ENCODE data around the gene NOXRED1. TPM values are rescaled to one million over a fixed set of nuclear protein-coding genes. Genes with fewer than 3 reads are reported as not detected.
"Not testable (repeated sequence)": the region's sequence is repeated elsewhere in the genome, so short reads cannot be mapped to it uniquely, and the experiment has no call there.

The NOXRED1 gene
- total and polyA plus RNA-seq, 2 experiments from 2014 or later = 0.24 TPM; not detected in 1

GRCh38 chr14:77421201-77421600, 2.1 kb downstream of the NOXRED1 start:
- Histone ChIP-seq H2AFZ (no peak overlapping the region), H3K79me2 (replicated peaks; ENCODE audit: insufficient read depth) (no peaks in the 10 kb centered on the region), H3K36me3 (ENCODE audit: insufficient read depth) (no peaks in the 10 kb centered on the region; the same call in 1 of the 2 replicates), H3K4me1 (ENCODE audit: insufficient read depth) (peaks cover 11% of the 10 kb centered on the region; the same call in 1 of the 2 replicates), H3K4me2 (no peak overlapping the region), H3K27me3 (ENCODE audit: insufficient read depth) (no peaks in the 10 kb centered on the region), H3K9me2 (ENCODE audit: insufficient read depth) (no peaks in the 10 kb centered on the region), H3F3A (replicated peaks; ENCODE audit: low read depth) (no peaks in the 10 kb centered on the region), H3K4me3 (no peak overlapping the region), H3K27ac (ENCODE audit: low read depth) (no peak overlapping the region), H4K20me1 (replicated peaks; ENCODE audit: insufficient read depth) (no peaks in the 10 kb centered on the region)
- Mint-ChIP-seq H3K9me3 (peaks cover 22% of the 10 kb centered on the region), H3K27me3 (ENCODE audit: insufficient read depth, low read depth, poor library complexity) (no peaks in the 10 kb centered on the region), H3K4me3 (no peak overlapping the region), H3K4me1 (peaks cover 10% of the 10 kb centered on the region), H3K27ac (no peak overlapping the region), H3K36me3 (ENCODE audit: low read depth) (peaks cover 40% of the 10 kb centered on the region)
- ATAC-seq = no peak
- TF ChIP-seq EZH2phosphoT487 (IDR thresholded peaks at IDR 0.05; ENCODE audit: unreplicated experiment) = no peak
- TF ChIP-seq NANOG (IDR thresholded peaks at IDR 0.05; ENCODE audit: borderline replicate concordance) = no peak
- TF ChIP-seq CREB1 (CRISPR knock-in tag; IDR thresholded peaks at IDR 0.05; ENCODE audit: low read depth) = no peak
- TF ChIP-seq STAT1 (IDR thresholded peaks at IDR 0.05; ENCODE audit: unreplicated experiment) = no peak
- no peak for TF ChIP-seq EZH2 (IDR thresholded peaks at IDR 0.05; ENCODE audit: low read depth, unreplicated experiment)
- no peak for DNase-seq (ENCODE audit: low spot score)

DNA sequence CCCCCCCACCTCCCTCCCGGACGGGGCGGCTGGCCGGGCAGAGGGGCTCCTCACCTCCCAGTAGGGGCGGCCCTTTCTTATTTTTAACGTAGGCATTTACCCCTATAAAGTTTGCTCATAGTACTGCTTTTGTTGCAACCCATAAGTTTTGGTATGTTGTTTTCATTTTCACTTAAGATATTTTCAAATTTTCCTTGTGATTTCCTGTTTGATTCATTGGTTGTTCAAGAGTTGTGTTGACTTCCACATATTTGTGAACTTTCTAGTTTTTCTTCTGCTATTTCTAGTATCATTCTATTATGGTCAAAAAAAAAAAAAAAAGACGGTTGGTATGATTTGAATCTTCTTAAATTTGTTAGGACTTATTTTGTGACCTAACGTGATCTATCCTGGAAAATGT, 6.5 kb downstream of the NOXRED1 start:
- TF ChIP-seq CREB1 (CRISPR knock-in tag; IDR thresholded peaks at IDR 0.05; ENCODE audit: low read depth) (no peak), STAT1 (IDR thresholded peaks at IDR 0.05; ENCODE audit: unreplicated experiment) (no peak), NANOG (IDR thresholded peaks at IDR 0.05; ENCODE audit: borderline replicate concordance) (no peak), EZH2 (IDR thresholded peaks at IDR 0.05; ENCODE audit: low read depth, unreplicated experiment) (no peak)
- TF ChIP-seq, protein P1, sequence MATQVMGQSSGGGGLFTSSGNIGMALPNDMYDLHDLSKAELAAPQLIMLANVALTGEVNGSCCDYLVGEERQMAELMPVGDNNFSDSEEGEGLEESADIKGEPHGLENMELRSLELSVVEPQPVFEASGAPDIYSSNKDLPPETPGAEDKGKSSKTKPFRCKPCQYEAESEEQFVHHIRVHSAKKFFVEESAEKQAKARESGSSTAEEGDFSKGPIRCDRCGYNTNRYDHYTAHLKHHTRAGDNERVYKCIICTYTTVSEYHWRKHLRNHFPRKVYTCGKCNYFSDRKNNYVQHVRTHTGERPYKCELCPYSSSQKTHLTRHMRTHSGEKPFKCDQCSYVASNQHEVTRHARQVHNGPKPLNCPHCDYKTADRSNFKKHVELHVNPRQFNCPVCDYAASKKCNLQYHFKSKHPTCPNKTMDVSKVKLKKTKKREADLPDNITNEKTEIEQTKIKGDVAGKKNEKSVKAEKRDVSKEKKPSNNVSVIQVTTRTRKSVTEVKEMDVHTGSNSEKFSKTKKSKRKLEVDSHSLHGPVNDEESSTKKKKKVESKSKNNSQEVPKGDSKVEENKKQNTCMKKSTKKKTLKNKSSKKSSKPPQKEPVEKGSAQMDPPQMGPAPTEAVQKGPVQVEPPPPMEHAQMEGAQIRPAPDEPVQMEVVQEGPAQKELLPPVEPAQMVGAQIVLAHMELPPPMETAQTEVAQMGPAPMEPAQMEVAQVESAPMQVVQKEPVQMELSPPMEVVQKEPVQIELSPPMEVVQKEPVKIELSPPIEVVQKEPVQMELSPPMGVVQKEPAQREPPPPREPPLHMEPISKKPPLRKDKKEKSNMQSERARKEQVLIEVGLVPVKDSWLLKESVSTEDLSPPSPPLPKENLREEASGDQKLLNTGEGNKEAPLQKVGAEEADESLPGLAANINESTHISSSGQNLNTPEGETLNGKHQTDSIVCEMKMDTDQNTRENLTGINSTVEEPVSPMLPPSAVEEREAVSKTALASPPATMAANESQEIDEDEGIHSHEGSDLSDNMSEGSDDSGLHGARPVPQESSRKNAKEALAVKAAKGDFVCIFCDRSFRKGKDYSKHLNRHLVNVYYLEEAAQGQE (IDR thresholded peaks at IDR 0.05; ENCODE audit: unreplicated experiment) = no peak
- ATAC-seq = no peak

GRCh38 chr14:77416098-77416497, 7.2 kb downstream of the NOXRED1 start:
- H3K4me1 Mint-ChIP-seq; H3K27ac Mint-ChIP-seq; H3K36me3 ChIP-seq (ENCODE audit: insufficient read depth); DNase-seq (ENCODE audit: low spot score); H3K4me3 Mint-ChIP-seq; H4K20me1 ChIP-seq (replicated peaks; ENCODE audit: insufficient read depth); ATAC-seq; H2AFZ ChIP-seq; H3K4me3 ChIP-seq; H3K9me2 ChIP-seq (ENCODE audit: insufficient read depth); H3K27me3 ChIP-seq (ENCODE audit: insufficient read depth); H3K4me2 ChIP-seq; H3K4me1 ChIP-seq (ENCODE audit: insufficient read depth); H3F3A ChIP-seq (replicated peaks; ENCODE audit: low read depth); H3K79me2 ChIP-seq (replicated peaks; ENCODE audit: insufficient read depth); H3K27ac ChIP-seq (ENCODE audit: low read depth); H3K27me3 Mint-ChIP-seq (ENCODE audit: insufficient read depth, low read depth, poor library complexity): not testable (repeated sequence)
- Mint-ChIP-seq H3K9me3 (peaks cover 22% of the 10 kb centered on the region), H3K36me3 (ENCODE audit: low read depth) (peaks cover 26% of the 10 kb centered on the region)

More for the DNA sequence above, 6.5 kb downstream of the NOXRED1 start:
- DNase-seq (ENCODE audit: low spot score) = no peak
- no peak overlapping the region for H3K4me3 ChIP-seq
- no peaks in the 10 kb centered on the region for H3K9me2 ChIP-seq (ENCODE audit: insufficient read depth)
- no peak overlapping the region for H3K27ac ChIP-seq (ENCODE audit: low read depth)
- H3F3A ChIP-seq (replicated peaks; ENCODE audit: low read depth) = no peaks in the 10 kb centered on the region
- no peaks in the 10 kb centered on the region for H3K4me1 ChIP-seq (ENCODE audit: insufficient read depth)
- Mint-ChIP-seq H3K4me3 (no peak overlapping the region), H3K4me1 (no peaks in the 10 kb centered on the region), H3K27ac (no peak overlapping the region), H3K36me3 (ENCODE audit: low read depth) (peaks cover 26% of the 10 kb centered on the region), H3K9me3 (peaks cover 22% of the 10 kb centered on the region), H3K27me3 (ENCODE audit: insufficient read depth, low read depth, poor library complexity) (peaks cover 2% of the 10 kb centered on the region)
- H2AFZ ChIP-seq = no peak overlapping the region
- H3K36me3 ChIP-seq (ENCODE audit: insufficient read depth) = no peaks in the 10 kb centered on the region
- H3K79me2 ChIP-seq (replicated peaks; ENCODE audit: insufficient read depth) = no peaks in the 10 kb centered on the region
- H3K4me2 ChIP-seq = no peak overlapping the region
- H4K20me1 ChIP-seq (replicated peaks; ENCODE audit: insufficient read depth) = no peaks in the 10 kb centered on the region
- no peaks in the 10 kb centered on the region for H3K27me3 ChIP-seq (ENCODE audit: insufficient read depth)

- H3K36me3 Mint-ChIP-seq (ENCODE audit: low read depth) = peaks cover 23% of the 10 kb centered on the region
- not testable (repeated sequence) for H3F3A ChIP-seq (replicated peaks; ENCODE audit: low read depth); DNase-seq (ENCODE audit: low spot score); H3K4me1 Mint-ChIP-seq; H3K27me3 Mint-ChIP-seq (ENCODE audit: insufficient read depth, low read depth, poor library complexity); H3K4me1 ChIP-seq (ENCODE audit: insufficient read depth); H3K27ac Mint-ChIP-seq; ATAC-seq; H3K27ac ChIP-seq (ENCODE audit: low read depth); H2AFZ ChIP-seq; H3K36me3 ChIP-seq (ENCODE audit: insufficient read depth); H4K20me1 ChIP-seq (replicated peaks; ENCODE audit: insufficient read depth); H3K9me2 ChIP-seq (ENCODE audit: insufficient read depth); H3K27me3 ChIP-seq (ENCODE audit: insufficient read depth); H3K79me2 ChIP-seq (replicated peaks; ENCODE audit: insufficient read depth); H3K4me2 ChIP-seq; H3K4me3 ChIP-seq; H3K4me3 Mint-ChIP-seq
- peaks cover 22% of the 10 kb centered on the region for H3K9me3 Mint-ChIP-seq
Measured at GRCh38 chr14:77415403-77416030, 7.8 kb downstream of the NOXRED1 start.
